Heart left ventricle (tissue), 13 donors: ENCODE measurements around the gene KCNJ6.

Source experiments
- CTCF ChIP-seq, 12 donors: fragments of 200-600 bp; sonication (generic) in 4 of 12; IDR thresholded peaks; one replicate each; pipeline versions ENCODE4 v1.5.0 to v1.8.0; 2018 to 2022; ENCODE audit warnings: antibody characterized with exemption in 12 of 12, mild to moderate bottlenecking in 5 of 12
- POLR2A ChIP-seq, 2 donors: fragments of 450-650 bp; IDR thresholded peaks; one replicate each; pipeline ENCODE4 v1.6.1; 2017; ENCODE audit warnings: antibody characterized with exemption in 2 of 2, mild to moderate bottlenecking in 2 of 2, moderate library complexity in 2 of 2
- donor health status: ischemic (EF 13 %, LVEDD 7.1; RV severe dilation, severe dysfunction).
- donor health status: DM: no; HTN: yes; CAD: no.
- donor health status: DM: no; HTN: no; CAD: no.
- donor health status: ischemic (EF 25% LVEDD 6.9; RV normal size, moderate dysfunction).
- donor health status: ischemic (EF 25% LVEDD 5.7; RV mildly dilated, moderate dysfunction).
- donor health status: ischemic (EF 35%, LVEDD 5.7; RV mildly dilated, moderate dysfunction).
- donor health status: nonischemic (EF 11% LVEDD 7.7; RV severe dilation, severe dysfunction).
- donor health status: DM: yes; HTN: yes; CAD: no.
- donor health status: PGD.
- donor health status: ischemic (EF 29% LVEDD 5.4; RV normal size, mild dysfunction).
- donor health status: nonischemic (EF 23%, LVEDD 6.1; RV moderate dilation, normal function).

- no peak for TF ChIP-seq CTCF (IDR thresholded peaks at IDR 0.05)
- no peak for TF ChIP-seq POLR2A (IDR thresholded peaks at IDR 0.05)
These were observed 320.3 kb downstream of the KCNJ6 start for GRCh38 chr21:37595944-37596343.
